Measurements from ENCODE around the gene SLC35E2B.
A peak's percentile ranks its signal among the peaks of the same experiment; 100 is the strongest.
"Not testable (repeated sequence)": the region's sequence is repeated elsewhere in the genome, so short reads cannot be mapped to it uniquely, and the experiment has no call there.

The SLC35E2B gene

GRCh38 chr1:1637479-1637875 is 55.1 kb downstream of the SLC35E2B start:
- not testable (repeated sequence) for DNase-seq

DNA sequence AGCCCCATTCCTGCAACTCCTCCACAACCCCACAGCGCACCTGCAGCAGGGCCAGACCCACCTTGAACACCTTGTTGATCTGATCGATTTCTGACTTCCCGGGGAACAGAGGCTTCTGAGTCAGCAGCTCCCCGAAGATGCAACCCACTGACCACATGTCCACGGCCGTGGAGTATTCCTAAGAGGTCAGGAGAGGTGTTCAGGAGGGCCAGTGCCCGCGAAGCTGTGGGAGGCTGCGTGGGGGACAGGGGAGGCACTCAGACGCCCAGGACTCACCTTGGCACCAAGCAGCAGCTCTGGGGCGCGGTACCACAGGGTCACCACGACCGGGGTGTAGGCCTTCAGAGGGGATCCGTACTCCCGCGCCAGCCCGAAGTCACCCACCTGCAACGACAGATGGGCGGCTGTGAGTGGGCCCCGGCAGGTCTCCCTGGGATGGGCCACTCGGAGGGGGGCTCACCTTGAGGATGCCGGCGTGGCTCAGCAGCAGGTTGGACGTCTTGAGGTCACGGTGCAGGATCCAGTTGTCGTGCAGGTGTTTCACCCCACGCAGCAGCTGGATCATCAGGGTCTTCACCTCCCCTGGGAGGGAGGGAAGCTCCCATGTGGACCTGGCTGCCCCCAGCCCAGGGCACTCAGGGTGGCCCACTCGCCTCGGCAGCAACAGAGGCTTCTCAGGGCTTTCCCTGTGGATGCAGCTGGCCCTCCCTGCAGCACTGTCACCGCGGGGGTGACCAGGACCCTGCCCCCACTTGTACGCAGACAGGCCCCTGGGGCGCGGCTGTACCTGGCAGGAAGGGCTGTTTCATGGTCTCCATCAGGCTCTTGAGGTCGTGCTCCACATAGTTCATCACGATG is 55.7 kb downstream of the SLC35E2B start:
- DNase-seq: not testable (repeated sequence)

DNA sequence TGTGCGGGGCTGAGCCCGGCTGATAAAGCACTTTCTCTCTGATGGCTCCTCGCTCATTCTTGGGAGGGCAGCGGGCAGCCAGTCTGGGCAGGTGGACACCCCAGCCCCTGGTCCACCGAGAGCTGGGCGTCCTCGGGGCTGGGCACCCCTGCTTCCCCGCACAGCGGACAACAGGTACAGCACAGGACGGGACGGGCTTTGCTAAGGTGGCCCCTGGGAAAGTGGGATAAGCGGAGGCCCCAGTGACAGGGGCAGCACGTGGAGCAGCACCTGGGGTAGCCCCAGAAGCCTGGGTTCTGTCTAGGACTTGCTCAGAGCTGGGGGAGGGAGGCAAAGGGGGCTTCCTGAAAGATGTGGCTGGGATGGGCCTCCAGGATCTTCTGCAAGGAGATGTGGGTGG is 58.0 kb downstream of the SLC35E2B start:
- DNase-seq: not testable (repeated sequence)

DNA sequence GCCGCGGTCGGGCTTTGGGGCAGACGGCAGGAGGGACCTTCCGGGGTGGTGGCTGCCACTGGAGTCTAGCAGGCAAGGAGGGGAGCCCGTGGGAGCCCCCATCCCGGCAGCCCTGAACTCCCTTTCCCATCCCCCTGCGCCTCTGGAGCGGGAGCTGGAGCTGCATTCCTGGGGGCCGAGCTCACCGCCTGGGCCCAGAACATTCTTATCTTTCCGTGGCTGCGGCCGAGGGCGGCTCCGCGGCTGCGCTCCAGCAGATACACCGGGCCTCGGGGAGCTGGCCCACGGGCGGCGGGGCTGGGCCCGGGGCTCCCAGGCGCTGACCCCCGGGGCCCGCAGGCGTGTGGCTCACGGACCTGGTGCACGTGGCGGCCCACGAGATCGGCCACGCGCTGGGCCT is 59.2 kb downstream of the SLC35E2B start:
- not testable (repeated sequence) for DNase-seq

DNA sequence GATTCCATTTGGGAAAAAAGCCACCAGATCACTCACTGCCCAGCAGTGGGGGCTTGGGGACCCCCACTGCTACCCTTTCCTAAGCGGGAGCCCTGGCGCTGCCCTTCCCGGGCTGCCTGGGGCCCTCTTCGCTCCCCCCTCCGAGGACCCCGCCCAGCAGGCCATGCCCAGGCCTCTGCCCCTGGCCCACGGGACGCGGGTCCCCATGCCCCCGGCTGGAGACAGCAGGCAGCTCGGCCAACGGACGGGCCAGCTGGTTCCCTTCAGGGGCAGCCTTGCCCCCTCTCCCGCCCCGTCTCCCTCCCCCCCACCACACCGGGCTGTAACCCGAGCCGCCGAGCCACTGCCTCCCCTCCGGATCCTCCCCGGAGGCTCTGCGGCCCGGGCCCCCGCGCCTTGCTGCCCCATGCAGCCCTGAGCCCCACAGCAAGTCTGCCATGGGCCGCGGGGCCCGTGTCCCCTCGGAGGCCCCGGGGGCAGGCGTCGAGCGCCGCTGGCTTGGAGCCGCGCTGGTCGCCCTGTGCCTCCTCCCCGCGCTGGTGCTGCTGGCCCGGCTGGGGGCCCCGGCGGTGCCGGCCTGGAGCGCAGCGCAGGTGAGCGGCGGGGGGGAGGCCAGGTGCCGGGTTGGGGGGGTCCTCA is 60.7 kb downstream of the SLC35E2B start, which contains the start of gene MMP23B:
Gene MMP23B, plus strand, starts transcription at position 392 of the 639 bp plus-strand sequence. Its CDS starts 46 bp downstream, at position 438.
- DNase-seq: no peak

DNA sequence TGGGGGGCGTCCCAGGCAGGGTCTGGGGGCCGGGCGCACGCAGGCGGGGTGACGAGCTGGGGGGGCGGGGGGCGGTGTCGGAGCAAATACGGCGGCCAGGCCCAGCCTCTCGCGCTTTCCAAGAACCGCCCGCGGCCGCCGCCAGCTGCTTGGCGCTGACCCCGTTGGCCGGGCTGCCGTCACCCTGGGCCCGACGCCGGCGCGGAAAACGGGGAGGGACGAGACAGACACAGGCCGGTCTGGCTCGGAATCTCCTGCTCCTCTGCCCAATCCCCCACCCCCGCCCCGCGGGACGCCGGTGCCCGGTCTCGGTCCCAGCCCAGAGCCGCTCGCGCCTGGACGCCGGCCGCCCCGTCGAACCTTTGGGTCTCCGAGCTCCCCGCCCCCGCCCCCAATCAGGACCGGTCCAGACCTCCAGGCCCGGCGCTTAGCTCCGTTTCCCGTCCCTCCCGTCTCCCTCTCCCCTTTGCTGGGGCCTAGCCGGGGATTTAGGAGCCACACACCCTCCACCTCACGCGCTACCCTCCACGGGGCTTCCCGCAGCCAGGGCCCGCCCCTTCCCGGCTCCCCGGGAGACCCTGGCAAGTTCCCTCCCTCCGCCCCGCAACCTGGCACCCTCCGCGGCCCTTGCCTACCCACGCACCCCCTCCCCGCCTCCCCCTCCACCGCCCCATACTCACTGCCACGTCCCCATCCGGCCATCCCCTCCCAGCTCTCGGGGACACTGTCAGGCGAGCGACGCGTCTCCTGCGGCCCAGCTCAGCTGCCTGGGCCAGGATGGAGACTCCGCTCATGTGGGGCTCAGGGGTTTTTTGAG is 61.4 kb downstream of the SLC35E2B start:
- no peak for DNase-seq

GRCh38 chr1:1630191-1630964 is 62.2 kb downstream of the SLC35E2B start:
- DNase-seq: peak; percentile 74

DNA sequence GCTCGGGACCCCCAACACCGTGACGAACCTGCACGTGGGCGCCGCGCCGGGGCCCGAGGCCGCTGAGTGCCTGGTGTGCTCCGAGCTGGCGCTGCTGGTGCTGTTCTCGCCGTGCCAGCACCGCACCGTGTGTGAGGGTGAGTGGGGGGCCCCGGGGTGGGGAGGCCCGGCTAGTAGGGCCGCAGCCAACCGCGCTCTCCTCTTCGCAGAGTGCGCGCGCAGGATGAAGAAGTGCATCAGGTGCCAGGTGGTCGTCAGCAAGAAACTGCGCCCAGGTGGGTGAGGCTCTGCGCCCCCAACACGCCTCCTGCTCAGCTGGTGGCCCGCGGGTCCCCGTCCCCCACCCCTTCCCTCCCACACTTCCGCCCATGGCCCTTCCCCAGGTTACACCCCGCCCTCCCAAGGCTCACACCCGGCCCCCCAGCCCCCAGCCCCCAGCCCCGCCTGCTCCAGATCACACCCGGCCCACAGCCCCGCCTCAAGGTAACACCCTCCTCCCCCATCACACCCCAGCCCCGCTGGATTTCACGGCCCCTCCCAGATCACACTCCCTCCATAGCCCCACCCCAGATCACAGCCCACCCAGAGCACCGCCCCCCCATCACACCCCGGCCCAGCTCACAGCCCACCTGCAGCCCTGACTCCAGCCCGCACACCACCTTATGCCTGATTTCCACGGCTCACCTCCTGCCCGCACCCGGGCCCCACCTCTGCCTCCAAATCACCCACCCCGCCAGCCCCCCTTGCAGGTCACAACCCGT is 63.0 kb downstream of the SLC35E2B start:
- no peak for DNase-seq

DNA sequence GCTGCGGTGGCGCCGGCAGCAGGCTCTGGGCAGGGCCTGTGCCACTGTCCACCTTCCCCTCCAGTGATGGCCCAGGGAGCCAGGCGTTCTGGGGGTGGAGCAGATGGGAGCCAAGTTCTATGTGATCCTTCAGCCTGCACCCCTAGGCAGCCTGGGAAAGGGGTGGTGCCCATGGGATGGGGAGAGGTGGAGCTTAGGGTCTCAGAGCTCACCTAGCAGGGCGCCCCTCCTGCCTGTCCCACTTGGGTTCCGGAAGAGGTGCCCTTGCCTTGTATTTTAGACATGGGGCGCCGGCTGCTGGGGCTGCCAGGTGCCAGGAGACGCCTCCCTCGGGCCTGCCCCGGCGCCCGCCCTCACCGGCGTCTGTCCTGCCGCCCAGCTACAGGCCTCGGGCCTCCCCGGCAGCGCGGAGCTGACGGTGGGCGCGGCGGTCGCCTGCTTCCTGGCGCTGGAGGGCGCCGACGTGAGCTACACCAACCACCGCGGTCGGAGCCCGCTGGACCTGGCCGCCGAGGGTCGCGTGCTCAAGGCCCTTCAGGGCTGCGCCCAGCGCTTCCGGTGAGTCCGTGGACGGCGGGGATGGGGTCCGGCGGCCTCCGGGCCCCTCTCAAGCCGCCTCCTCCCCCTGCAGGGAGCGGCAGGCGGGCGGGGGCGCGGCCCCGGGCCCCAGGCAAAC is 63.7 kb downstream of the SLC35E2B start:
- no peak for DNase-seq

DNA sequence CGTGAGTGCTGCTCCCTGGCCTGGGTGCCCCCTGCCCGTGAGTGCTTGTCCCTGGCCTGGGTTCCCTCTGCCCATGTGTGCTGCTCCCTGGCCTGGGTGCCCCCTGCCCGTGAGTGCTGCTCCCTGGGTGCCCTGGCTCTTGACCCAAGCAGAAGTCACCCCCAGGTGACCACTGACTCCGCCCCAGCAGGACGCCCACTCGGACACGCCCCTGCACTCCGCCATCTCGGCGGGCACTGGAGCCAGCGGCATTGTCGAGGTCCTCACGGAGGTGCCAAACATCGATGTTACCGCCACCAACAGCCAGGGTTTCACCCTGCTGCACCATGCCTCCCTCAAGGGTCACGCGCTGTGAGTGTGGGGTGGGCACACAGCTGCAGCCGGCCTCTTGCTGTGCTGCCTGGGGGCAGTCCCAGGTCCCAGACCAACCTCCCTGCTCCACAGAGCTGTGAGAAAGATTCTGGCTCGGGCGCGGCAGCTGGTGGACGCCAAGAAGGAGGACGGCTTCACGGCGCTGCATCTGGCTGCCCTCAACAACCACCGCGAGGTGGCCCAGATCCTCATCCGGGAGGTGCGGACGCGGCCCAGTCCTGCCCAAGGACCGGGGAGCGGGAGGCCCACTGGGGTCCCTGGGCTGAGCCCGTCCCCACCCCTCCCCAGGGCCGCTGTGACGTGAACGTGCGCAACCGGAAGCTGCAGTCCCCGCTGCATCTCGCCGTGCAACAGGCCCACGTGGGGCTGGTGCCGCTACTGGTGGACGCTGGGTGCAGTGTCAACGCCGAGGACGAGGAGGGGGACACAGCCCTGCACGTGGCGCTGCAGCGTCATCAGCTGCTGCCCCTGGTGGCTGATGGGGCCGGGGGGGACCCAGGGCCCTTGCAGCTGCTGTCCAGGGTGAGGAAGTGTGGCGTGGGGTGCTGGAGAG is 64.5 kb downstream of the SLC35E2B start:
- no peak for DNase-seq

GRCh38 chr1:1627261-1627828 is 65.2 kb downstream of the SLC35E2B start:
- no peak for DNase-seq

DNA sequence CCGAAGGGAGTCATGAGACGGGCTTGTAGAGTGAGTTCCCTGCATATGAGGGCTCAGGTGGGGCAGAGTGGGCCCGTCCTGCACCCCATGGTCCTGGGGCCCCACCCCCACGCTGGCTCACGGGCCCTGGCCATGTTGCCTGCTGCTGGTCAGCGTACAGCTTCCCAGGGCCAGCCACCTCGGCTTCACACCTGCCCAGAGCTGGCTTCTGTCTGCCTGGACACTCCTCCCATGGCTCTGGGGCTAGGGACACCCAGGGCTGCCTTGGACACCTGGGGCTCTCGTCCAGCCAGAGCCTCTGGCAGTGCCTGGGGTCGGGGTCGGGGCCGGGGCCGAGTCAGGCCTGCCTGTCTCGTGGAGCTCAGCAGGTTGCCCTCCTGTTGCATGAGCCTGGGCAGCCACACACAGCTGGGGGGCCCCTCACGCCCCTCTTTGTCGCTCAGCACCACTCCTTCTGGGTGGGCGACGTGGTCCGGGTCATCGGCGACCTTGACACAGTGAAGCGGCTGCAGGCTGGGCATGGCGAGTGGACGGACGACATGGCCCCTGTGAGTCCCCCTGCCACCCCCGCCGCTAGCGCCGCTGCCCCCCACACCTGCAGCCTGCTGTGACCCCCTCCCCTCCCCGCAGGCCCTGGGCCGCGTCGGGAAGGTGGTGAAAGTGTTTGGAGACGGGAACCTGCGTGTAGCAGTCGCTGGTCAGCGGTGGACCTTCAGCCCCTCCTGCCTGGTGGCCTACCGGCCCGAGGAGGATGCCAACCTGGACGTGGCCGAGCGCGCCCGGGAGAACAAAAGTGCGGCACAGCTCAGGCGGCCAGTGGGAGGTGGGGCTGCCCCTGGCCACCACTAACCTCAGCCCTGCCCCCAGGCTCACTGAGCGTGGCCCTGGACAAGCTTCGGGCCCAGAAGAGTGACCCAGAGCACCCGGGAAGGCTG is 66.1 kb downstream of the SLC35E2B start:
- DNase-seq: no peak

GRCh38 chr1:1625824-1626206 is 66.8 kb downstream of the SLC35E2B start:
- no peak for DNase-seq

GRCh38 chr1:1625404-1625775 is 67.2 kb downstream of the SLC35E2B start:
- no peak for DNase-seq

- no peak for DNase-seq
These were observed 67.9 kb downstream of the SLC35E2B start for GRCh38 chr1:1624443-1625403.

- no peak for DNase-seq
These were observed 68.8 kb downstream of the SLC35E2B start for GRCh38 chr1:1623631-1624442.

Data from MV-4-11 (cell line).